GM23338 (cell line): ENCODE measurements around the gene TEAD2. TPM values are rescaled to one million over a fixed set of nuclear protein-coding genes. Genes with fewer than 3 reads are reported as not detected.

Source experiments
- ATAC-seq: fragments of 200-7000 bp; cut with Tn5 transposase; 3 replicates; pipeline ENCODE4 v1.9.1; 2020
- DNase-seq: peaks from one replicate; pipeline ENCODE4 v3.0.0-alpha.2; 2015; ENCODE audit warnings: low spot score
- H2AFZ ChIP-seq: fragments of 200-600 bp; sonication (generic); 2 replicates; pipeline ENCODE4 v1.8.0; 2016; ENCODE audit warnings: antibody characterized with exemption, mild to moderate bottlenecking, moderate library complexity
- H3F3A ChIP-seq: fragments of 200-600 bp; sonication (generic); replicated peaks from 2 replicates; pipeline ENCODE4 v1.8.0; 2017; ENCODE audit warnings: antibody characterized with exemption, mixed run types, low read depth
- H3K27ac ChIP-seq: fragments of 200-600 bp; sonication (generic); 2 replicates; pipeline ENCODE4 v1.6.1; 2016; ENCODE audit warnings: low read depth
- H3K27me3 ChIP-seq: fragments of 200-600 bp; sonication (generic); 2 replicates; pipeline ENCODE4 v1.8.0; 2016; ENCODE audit warnings: mild to moderate bottlenecking, mixed run types, moderate library complexity; ENCODE audit not compliant: insufficient read depth
- H3K36me3 ChIP-seq: fragments of 200-600 bp; sonication (generic); 2 replicates; pipeline ENCODE4 v1.8.0; 2016; ENCODE audit warnings: mild to moderate bottlenecking; ENCODE audit not compliant: insufficient read depth
- H3K4me1 ChIP-seq: fragments of 200-600 bp; sonication (generic); 2 replicates; pipeline ENCODE4 v1.8.0; 2016; ENCODE audit warnings: mild to moderate bottlenecking, moderate library complexity; ENCODE audit not compliant: insufficient read depth
- H3K4me2 ChIP-seq: fragments of 200-600 bp; sonication (generic); 2 replicates; pipeline ENCODE4 v1.7.1; 2017; ENCODE audit warnings: mixed run types
- H3K4me3 ChIP-seq: fragments of 200-600 bp; sonication (generic); 2 replicates; pipeline ENCODE4 v1.6.1; 2016; ENCODE audit warnings: mixed run types
- H3K79me2 ChIP-seq: fragments of 200-600 bp; sonication (generic); replicated peaks from 2 replicates; pipeline ENCODE4 v1.8.0; 2017; ENCODE audit warnings: mild to moderate bottlenecking; ENCODE audit not compliant: insufficient read depth
- H3K9me2 ChIP-seq: fragments of 200-600 bp; sonication (generic); 2 replicates; pipeline ENCODE4 v1.8.0; 2017; ENCODE audit not compliant: insufficient read depth
- H4K20me1 ChIP-seq: fragments of 200-600 bp; sonication (generic); replicated peaks from 2 replicates; pipeline ENCODE4 v1.8.0; 2017; ENCODE audit warnings: mild to moderate bottlenecking; ENCODE audit not compliant: insufficient read depth
- H3K27ac Mint-ChIP-seq: 2 replicates; pipeline ENCODE4 v1.8.0; 2020; ENCODE audit warnings: inconsistent platforms, mild to moderate bottlenecking, moderate library complexity, mixed read lengths
- H3K27me3 Mint-ChIP-seq: 3 replicates; pipeline ENCODE4 v1.8.0; 2022; ENCODE audit warnings: low read depth, mild to moderate bottlenecking, moderate library complexity, mixed read lengths, inconsistent platforms; ENCODE audit not compliant: insufficient read depth, poor library complexity
- H3K36me3 Mint-ChIP-seq: 3 replicates; pipeline ENCODE4 v1.8.0; 2021; ENCODE audit warnings: low read depth, mild to moderate bottlenecking, inconsistent platforms, moderate library complexity, mixed read lengths
- H3K4me1 Mint-ChIP-seq: 3 replicates; pipeline ENCODE4 v1.8.0; 2020; ENCODE audit warnings: mild to moderate bottlenecking, inconsistent platforms, mixed read lengths
- H3K4me3 Mint-ChIP-seq: 3 replicates; pipeline ENCODE4 v1.8.0; 2021; ENCODE audit warnings: moderate library complexity, mild to moderate bottlenecking, inconsistent platforms, mixed read lengths
- H3K9me3 Mint-ChIP-seq: 3 replicates; pipeline ENCODE4 v1.8.0; 2020; ENCODE audit warnings: moderate library complexity, mild to moderate bottlenecking, inconsistent platforms, mixed read lengths
- CREB1 ChIP-seq: fragments of 250-450 bp; sonication (Bioruptor Pico); IDR thresholded peaks from 2 replicates; pipeline ENCODE4 v1.5.0; 2020; ENCODE audit warnings: low read depth, mild to moderate bottlenecking, moderate library complexity
- EZH2 ChIP-seq: fragments of 200-600 bp; sonication (generic); IDR thresholded peaks from one replicate; pipeline ENCODE4 v1.8.0; 2017; ENCODE audit warnings: antibody characterized with exemption, mild to moderate bottlenecking, low read depth; ENCODE audit not compliant: unreplicated experiment
- EZH2phosphoT487 ChIP-seq: fragments of 200-600 bp; sonication (generic); IDR thresholded peaks from one replicate; pipeline ENCODE4 v1.8.1; 2018; ENCODE audit warnings: antibody characterized with exemption; ENCODE audit not compliant: unreplicated experiment
- JUNB ChIP-seq: IDR thresholded peaks from one replicate; pipeline ENCODE4 v1.6.1; 2016; ENCODE audit warnings: antibody characterized with exemption; ENCODE audit not compliant: unreplicated experiment
- NANOG ChIP-seq: IDR thresholded peaks from 2 replicates; pipeline ENCODE4 v1.6.1; 2016; ENCODE audit warnings: antibody characterized with exemption, borderline replicate concordance
- POLR2AphosphoS5 ChIP-seq: IDR thresholded peaks from 2 replicates; pipeline ENCODE4 v1.6.1; 2016; ENCODE audit warnings: antibody characterized with exemption, low read depth
- STAT1 ChIP-seq: IDR thresholded peaks from one replicate; pipeline ENCODE4 v1.6.1; 2016; ENCODE audit warnings: antibody characterized with exemption; ENCODE audit not compliant: unreplicated experiment
- ZNF114 ChIP-seq: fragments of 250-450 bp; sonication (Bioruptor Pico); IDR thresholded peaks from 2 replicates; pipeline ENCODE4 v1.5.0; 2020; ENCODE audit warnings: mild to moderate bottlenecking, moderate library complexity
- ZNF331 ChIP-seq: fragments of 250-450 bp; sonication (Bioruptor Pico); IDR thresholded peaks from 2 replicates; pipeline ENCODE4 v1.5.0; 2020; ENCODE audit warnings: low read depth, mild to moderate bottlenecking, moderate library complexity
- polyA plus RNA-seq: library from polyadenylated mRNA; unstranded; fragments of >200 nt; fragmentation: Nextera tagmentation; extraction: Ambion mirVana; gene quantifications from 2 replicates; pipeline ENCODE4 v1.2.1, GENCODE V29; 2016
- total RNA-seq: library from RNA; depleted of rRNA; stranded (reverse); fragments of >200 nt; shearing (Covaris generic); gene quantifications from 2 replicates; pipeline ENCODE4 v1.2.3, GENCODE V29; 2014
- TF ChIP-seq, protein P1 (sequence below): IDR thresholded peaks from 2 replicates; pipeline ENCODE4 v1.6.1; 2016; ENCODE audit warnings: antibody characterized with exemption
- TF ChIP-seq, protein P2 (sequence below): fragments of 250-450 bp; sonication (Bioruptor Pico); IDR thresholded peaks from 2 replicates; pipeline ENCODE4 v1.5.0; 2020; ENCODE audit warnings: mild to moderate bottlenecking, moderate library complexity
- TF ChIP-seq, protein P3 (sequence below), 2 experiments: fragments of 200-600 bp in 1 of 2; sonication (generic) in 1 of 2; conservative IDR thresholded peaks; 2 replicates each; pipeline versions ENCODE4 v1.5.1 to v1.6.1; 2016 to 2017; ENCODE audit warnings: antibody characterized with exemption in 2 of 2, low read depth in 2 of 2, mild to moderate bottlenecking in 2 of 2, moderate library complexity in 1 of 2
- TF ChIP-seq, protein P4 (sequence below): IDR thresholded peaks from one replicate; pipeline ENCODE4 v1.6.1; 2018; ENCODE audit warnings: antibody characterized with exemption; ENCODE audit not compliant: unreplicated experiment

Gene TEAD2
- total and polyA plus RNA-seq, 2 experiments from 2014 or later, result 30.3 to 82.5 TPM

DNA sequence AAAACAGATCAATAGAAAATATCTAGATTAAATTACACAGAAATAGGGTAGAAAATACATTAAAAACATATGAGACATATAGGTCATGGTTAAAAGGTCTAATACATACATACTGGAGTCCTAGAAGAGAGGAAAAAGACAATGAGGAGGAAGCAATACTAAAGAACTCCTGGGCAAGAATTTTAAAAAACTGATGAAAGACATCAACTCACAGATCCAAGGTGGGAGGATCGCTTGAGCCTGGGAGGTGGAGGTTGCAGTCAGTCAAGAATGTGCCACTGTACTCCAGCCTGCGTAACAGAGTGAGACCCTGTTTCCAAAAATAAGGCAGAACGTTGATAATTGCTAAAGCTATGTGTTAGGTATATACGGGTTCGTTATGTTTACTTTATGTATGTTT, 20.4 kb upstream of the TEAD2 start:
- Mint-ChIP-seq H3K27ac (no peak overlapping the region), H3K4me3 (no peak overlapping the region), H3K4me1 (peaks cover 2% of the 10 kb centered on the region; the same call in 1 of the 3 replicates), H3K36me3 (no peaks in the 10 kb centered on the region; the same call in 2 of the 3 replicates), H3K27me3 (peaks cover 4% of the 10 kb centered on the region), H3K9me3 (peaks cover 5% of the 10 kb centered on the region; the same call in 1 of the 3 replicates)
- H3K27me3 ChIP-seq, result no peaks in the 10 kb centered on the region
- no peak overlapping the region for H3K4me2 ChIP-seq
- no peak overlapping the region for H2AFZ ChIP-seq
- no peaks in the 10 kb centered on the region for H3K79me2 ChIP-seq
- DNase-seq, result no peak
- no peak for ATAC-seq
- H3K36me3 ChIP-seq, result no peaks in the 10 kb centered on the region
- H3K4me3 ChIP-seq, result no peak overlapping the region
- no peak for TF ChIP-seq ZNF331 (CRISPR knock-in tag)
- TF ChIP-seq EZH2, result no peak
- no peak for TF ChIP-seq EZH2phosphoT487
- TF ChIP-seq NANOG, result no peak
- TF ChIP-seq CREB1 (CRISPR knock-in tag), result no peak
- TF ChIP-seq, protein P1, sequence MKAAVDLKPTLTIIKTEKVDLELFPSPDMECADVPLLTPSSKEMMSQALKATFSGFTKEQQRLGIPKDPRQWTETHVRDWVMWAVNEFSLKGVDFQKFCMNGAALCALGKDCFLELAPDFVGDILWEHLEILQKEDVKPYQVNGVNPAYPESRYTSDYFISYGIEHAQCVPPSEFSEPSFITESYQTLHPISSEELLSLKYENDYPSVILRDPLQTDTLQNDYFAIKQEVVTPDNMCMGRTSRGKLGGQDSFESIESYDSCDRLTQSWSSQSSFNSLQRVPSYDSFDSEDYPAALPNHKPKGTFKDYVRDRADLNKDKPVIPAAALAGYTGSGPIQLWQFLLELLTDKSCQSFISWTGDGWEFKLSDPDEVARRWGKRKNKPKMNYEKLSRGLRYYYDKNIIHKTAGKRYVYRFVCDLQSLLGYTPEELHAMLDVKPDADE, result no peak
- TF ChIP-seq, protein P2, sequence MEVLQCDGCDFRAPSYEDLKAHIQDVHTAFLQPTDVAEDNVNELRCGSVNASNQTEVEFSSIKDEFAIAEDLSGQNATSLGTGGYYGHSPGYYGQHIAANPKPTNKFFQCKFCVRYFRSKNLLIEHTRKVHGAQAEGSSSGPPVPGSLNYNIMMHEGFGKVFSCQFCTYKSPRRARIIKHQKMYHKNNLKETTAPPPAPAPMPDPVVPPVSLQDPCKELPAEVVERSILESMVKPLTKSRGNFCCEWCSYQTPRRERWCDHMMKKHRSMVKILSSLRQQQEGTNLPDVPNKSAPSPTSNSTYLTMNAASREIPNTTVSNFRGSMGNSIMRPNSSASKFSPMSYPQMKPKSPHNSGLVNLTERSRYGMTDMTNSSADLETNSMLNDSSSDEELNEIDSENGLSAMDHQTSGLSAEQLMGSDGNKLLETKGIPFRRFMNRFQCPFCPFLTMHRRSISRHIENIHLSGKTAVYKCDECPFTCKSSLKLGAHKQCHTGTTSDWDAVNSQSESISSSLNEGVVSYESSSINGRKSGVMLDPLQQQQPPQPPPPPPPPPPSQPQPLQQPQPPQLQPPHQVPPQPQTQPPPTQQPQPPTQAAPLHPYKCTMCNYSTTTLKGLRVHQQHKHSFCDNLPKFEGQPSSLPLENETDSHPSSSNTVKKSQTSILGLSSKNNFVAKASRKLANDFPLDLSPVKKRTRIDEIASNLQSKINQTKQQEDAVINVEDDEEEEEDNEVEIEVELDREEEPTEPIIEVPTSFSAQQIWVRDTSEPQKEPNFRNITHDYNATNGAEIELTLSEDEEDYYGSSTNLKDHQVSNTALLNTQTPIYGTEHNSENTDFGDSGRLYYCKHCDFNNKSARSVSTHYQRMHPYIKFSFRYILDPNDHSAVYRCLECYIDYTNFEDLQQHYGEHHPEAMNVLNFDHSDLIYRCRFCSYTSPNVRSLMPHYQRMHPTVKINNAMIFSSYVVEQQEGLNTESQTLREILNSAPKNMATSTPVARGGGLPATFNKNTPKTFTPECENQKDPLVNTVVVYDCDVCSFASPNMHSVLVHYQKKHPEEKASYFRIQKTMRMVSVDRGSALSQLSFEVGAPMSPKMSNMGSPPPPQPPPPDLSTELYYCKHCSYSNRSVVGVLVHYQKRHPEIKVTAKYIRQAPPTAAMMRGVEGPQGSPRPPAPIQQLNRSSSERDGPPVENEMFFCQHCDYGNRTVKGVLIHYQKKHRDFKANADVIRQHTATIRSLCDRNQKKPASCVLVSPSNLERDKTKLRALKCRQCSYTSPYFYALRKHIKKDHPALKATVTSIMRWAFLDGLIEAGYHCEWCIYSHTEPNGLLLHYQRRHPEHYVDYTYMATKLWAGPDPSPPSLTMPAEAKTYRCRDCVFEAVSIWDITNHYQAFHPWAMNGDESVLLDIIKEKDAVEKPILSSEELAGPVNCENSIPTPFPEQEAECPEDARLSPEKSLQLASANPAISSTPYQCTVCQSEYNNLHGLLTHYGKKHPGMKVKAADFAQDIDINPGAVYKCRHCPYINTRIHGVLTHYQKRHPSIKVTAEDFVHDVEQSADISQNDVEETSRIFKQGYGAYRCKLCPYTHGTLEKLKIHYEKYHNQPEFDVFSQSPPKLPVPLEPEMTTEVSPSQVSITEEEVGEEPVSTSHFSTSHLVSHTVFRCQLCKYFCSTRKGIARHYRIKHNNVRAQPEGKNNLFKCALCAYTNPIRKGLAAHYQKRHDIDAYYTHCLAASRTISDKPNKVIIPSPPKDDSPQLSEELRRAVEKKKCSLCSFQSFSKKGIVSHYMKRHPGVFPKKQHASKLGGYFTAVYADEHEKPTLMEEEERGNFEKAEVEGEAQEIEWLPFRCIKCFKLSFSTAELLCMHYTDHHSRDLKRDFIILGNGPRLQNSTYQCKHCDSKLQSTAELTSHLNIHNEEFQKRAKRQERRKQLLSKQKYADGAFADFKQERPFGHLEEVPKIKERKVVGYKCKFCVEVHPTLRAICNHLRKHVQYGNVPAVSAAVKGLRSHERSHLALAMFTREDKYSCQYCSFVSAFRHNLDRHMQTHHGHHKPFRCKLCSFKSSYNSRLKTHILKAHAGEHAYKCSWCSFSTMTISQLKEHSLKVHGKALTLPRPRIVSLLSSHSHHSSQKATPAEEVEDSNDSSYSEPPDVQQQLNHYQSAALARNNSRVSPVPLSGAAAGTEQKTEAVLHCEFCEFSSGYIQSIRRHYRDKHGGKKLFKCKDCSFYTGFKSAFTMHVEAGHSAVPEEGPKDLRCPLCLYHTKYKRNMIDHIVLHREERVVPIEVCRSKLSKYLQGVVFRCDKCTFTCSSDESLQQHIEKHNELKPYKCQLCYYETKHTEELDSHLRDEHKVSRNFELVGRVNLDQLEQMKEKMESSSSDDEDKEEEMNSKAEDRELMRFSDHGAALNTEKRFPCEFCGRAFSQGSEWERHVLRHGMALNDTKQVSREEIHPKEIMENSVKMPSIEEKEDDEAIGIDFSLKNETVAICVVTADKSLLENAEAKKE (CRISPR knock-in tag), result no peak
- TF ChIP-seq, protein P3, sequence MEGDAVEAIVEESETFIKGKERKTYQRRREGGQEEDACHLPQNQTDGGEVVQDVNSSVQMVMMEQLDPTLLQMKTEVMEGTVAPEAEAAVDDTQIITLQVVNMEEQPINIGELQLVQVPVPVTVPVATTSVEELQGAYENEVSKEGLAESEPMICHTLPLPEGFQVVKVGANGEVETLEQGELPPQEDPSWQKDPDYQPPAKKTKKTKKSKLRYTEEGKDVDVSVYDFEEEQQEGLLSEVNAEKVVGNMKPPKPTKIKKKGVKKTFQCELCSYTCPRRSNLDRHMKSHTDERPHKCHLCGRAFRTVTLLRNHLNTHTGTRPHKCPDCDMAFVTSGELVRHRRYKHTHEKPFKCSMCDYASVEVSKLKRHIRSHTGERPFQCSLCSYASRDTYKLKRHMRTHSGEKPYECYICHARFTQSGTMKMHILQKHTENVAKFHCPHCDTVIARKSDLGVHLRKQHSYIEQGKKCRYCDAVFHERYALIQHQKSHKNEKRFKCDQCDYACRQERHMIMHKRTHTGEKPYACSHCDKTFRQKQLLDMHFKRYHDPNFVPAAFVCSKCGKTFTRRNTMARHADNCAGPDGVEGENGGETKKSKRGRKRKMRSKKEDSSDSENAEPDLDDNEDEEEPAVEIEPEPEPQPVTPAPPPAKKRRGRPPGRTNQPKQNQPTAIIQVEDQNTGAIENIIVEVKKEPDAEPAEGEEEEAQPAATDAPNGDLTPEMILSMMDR (conservative IDR thresholded peaks at IDR 0.05; ENCODE audit: low read depth in 2 of 2), result no peak
- no peak for TF ChIP-seq JUNB
- TF ChIP-seq POLR2AphosphoS5, result no peak
- TF ChIP-seq, protein P4, sequence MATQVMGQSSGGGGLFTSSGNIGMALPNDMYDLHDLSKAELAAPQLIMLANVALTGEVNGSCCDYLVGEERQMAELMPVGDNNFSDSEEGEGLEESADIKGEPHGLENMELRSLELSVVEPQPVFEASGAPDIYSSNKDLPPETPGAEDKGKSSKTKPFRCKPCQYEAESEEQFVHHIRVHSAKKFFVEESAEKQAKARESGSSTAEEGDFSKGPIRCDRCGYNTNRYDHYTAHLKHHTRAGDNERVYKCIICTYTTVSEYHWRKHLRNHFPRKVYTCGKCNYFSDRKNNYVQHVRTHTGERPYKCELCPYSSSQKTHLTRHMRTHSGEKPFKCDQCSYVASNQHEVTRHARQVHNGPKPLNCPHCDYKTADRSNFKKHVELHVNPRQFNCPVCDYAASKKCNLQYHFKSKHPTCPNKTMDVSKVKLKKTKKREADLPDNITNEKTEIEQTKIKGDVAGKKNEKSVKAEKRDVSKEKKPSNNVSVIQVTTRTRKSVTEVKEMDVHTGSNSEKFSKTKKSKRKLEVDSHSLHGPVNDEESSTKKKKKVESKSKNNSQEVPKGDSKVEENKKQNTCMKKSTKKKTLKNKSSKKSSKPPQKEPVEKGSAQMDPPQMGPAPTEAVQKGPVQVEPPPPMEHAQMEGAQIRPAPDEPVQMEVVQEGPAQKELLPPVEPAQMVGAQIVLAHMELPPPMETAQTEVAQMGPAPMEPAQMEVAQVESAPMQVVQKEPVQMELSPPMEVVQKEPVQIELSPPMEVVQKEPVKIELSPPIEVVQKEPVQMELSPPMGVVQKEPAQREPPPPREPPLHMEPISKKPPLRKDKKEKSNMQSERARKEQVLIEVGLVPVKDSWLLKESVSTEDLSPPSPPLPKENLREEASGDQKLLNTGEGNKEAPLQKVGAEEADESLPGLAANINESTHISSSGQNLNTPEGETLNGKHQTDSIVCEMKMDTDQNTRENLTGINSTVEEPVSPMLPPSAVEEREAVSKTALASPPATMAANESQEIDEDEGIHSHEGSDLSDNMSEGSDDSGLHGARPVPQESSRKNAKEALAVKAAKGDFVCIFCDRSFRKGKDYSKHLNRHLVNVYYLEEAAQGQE, result no peak
- no peak for TF ChIP-seq ZNF114 (CRISPR knock-in tag)
- TF ChIP-seq STAT1, result no peak
- H3K9me2 ChIP-seq, result no peaks in the 10 kb centered on the region
- H4K20me1 ChIP-seq, result no peaks in the 10 kb centered on the region
- 0 out of 2 replicates have a peak, but pooled peaks cover 3% of the 10 kb centered on the region for H3F3A ChIP-seq
- no peaks in the 10 kb centered on the region for H3K4me1 ChIP-seq
- no peak overlapping the region for H3K27ac ChIP-seq
